DOHH2 (cell line): Measurements from ENCODE around the gene CSNK2B.

Experiments
- H3F3A ChIP-seq: fragments of 200-600 bp; sonication (generic), shearing (Covaris generic); 2 replicates; pipeline ENCODE4 v1.6.0; 2016; ENCODE audit warnings: antibody characterized with exemption, mild to moderate bottlenecking; ENCODE audit not compliant: control insufficient read depth, insufficient read depth
- H3K27ac ChIP-seq: fragments of 200-600 bp; sonication (generic); 2 replicates; pipeline ENCODE4 v1.5.1; 2014; ENCODE audit warnings: low read depth, mild to moderate bottlenecking, low read length, moderate library complexity
- H3K27me3 ChIP-seq: fragments of 200-600 bp; sonication (generic); 2 replicates; pipeline ENCODE4 v1.6.1; 2014; ENCODE audit warnings: mild to moderate bottlenecking, low read length, mixed read lengths; ENCODE audit not compliant: control insufficient read depth
- H3K36me3 ChIP-seq: fragments of 200-600 bp; sonication (generic); 2 replicates; pipeline ENCODE4 v1.6.1; 2014; ENCODE audit warnings: mild to moderate bottlenecking, low read length, moderate library complexity, mixed read lengths; ENCODE audit not compliant: control insufficient read depth
- H3K4me1 ChIP-seq: fragments of 200-600 bp; sonication (generic); 2 replicates; pipeline ENCODE4 v1.6.1; 2014; ENCODE audit warnings: mild to moderate bottlenecking, low read length, mixed read lengths; ENCODE audit not compliant: control insufficient read depth
- H3K4me2 ChIP-seq: fragments of 200-600 bp; sonication (generic); 2 replicates; pipeline ENCODE4 v1.6.0; 2014; ENCODE audit warnings: mild to moderate bottlenecking, low read length, moderate library complexity
- H3K4me3 ChIP-seq: fragments of 200-600 bp; sonication (generic); 2 replicates; pipeline ENCODE4 v1.5.1; 2014; ENCODE audit warnings: mild to moderate bottlenecking, low read length, mixed read lengths
- H3K79me2 ChIP-seq: fragments of 200-600 bp; sonication (generic); 2 replicates; pipeline ENCODE4 v1.6.1; 2014; ENCODE audit warnings: mild to moderate bottlenecking, low read length, mixed read lengths; ENCODE audit not compliant: control insufficient read depth
- H3K9me2 ChIP-seq: fragments of 200-600 bp; sonication (generic); replicated peaks from 2 replicates; pipeline ENCODE4 v1.6.1; 2014; ENCODE audit warnings: mild to moderate bottlenecking, low read length, mixed read lengths; ENCODE audit not compliant: control insufficient read depth
- H3K9me3 ChIP-seq: fragments of 200-600 bp; sonication (generic); 2 replicates; pipeline ENCODE4 v1.6.1; 2014; ENCODE audit warnings: antibody characterized with exemption, low read length, mixed read lengths; ENCODE audit not compliant: control insufficient read depth, insufficient read depth
- H4K20me1 ChIP-seq: fragments of 200-600 bp; sonication (generic); 2 replicates; pipeline ENCODE4 v1.6.0; 2014; ENCODE audit warnings: low read depth, mild to moderate bottlenecking, antibody characterized with exemption, low read length, moderate library complexity; ENCODE audit not compliant: control insufficient read depth, insufficient read depth
- EZH2phosphoT487 ChIP-seq: fragments of 200-600 bp; sonication (generic); IDR thresholded peaks from 2 replicates; pipeline ENCODE4 v1.6.1; 2017; ENCODE audit warnings: borderline replicate concordance, mild to moderate bottlenecking, antibody characterized with exemption, low read length, moderate library complexity, mixed read lengths
- TF ChIP-seq, protein P1 (sequence below): fragments of 200-600 bp; sonication (generic); IDR thresholded peaks from one replicate; pipeline ENCODE4 v1.5.1; 2014; ENCODE audit warnings: antibody characterized with exemption, mild to moderate bottlenecking, low read depth, low read length; ENCODE audit not compliant: poor library complexity, severe bottlenecking

Gene CSNK2B

DNA sequence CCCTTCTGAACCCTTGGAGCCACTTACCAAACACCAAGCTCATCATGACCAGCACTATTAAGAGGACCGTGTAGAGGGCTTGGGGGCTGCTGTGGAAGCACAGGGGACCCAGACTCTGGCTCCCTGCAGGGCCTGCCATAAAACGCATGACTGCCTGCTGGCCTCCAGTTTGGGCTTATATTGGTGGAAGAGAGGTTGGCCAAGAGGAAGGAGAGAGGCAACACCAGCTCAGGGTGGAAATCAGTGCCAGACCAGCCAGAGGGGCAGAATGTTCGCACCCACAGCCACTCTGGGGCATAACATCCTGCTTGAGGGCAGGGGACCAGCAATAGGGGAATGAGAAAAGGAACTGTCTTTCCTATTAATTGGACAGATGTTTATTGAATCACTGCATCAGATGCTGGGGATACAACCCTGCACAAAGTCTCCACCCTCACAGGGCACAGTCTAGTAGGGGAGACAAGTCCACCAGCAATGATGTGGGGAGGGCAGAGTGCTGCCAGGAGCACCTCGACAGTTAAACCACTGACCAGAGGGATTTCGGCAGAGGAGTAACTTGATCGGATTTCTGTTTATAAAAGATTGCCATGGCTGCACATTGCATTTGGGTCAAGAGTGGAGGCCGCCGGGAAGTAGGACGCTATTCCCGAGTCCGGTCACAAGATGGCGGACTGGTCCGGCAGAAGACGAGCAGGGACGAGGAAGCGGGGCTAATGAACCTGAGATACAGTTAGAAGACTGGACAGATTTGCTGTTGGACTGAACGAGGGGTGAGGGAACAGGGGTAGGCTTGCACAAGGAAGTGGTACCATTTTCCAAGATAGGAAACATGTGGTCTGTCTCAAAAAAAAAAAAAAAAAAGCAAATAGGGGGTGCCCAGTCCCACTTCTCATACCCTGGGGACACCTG, 14.6 kb downstream of the CSNK2B start, which contains the start of gene LY6G5C:
Gene LY6G5C (minus strand): TSS at position 842 of the 909 bp plus-strand sequence. CDS start 694 bp downstream, at position 148.
- H3K4me2 ChIP-seq, result peak within 1 kb of the TSS; percentile 77
- H3K4me3 ChIP-seq, result peak within 1 kb of the TSS; percentile 62
- H3K36me3 ChIP-seq, result no peaks in the 10 kb centered on the region
- no peaks in the 10 kb centered on the region for H4K20me1 ChIP-seq
- peaks cover 16% of the 10 kb centered on the region for H3K4me1 ChIP-seq
- H3K9me2 ChIP-seq, result no peaks in the 10 kb centered on the region
- H3K27me3 ChIP-seq, result peaks cover 26% of the 10 kb centered on the region
- no peaks in the 10 kb centered on the region for H3K9me3 ChIP-seq
- H3K79me2 ChIP-seq, result no peaks in the 10 kb centered on the region
- H3K27ac ChIP-seq, result no peak within 1 kb of the TSS
- peaks cover 5% of the 10 kb centered on the region; the same call in 1 of the 2 replicates for H3F3A ChIP-seq
- TF ChIP-seq, protein P1, sequence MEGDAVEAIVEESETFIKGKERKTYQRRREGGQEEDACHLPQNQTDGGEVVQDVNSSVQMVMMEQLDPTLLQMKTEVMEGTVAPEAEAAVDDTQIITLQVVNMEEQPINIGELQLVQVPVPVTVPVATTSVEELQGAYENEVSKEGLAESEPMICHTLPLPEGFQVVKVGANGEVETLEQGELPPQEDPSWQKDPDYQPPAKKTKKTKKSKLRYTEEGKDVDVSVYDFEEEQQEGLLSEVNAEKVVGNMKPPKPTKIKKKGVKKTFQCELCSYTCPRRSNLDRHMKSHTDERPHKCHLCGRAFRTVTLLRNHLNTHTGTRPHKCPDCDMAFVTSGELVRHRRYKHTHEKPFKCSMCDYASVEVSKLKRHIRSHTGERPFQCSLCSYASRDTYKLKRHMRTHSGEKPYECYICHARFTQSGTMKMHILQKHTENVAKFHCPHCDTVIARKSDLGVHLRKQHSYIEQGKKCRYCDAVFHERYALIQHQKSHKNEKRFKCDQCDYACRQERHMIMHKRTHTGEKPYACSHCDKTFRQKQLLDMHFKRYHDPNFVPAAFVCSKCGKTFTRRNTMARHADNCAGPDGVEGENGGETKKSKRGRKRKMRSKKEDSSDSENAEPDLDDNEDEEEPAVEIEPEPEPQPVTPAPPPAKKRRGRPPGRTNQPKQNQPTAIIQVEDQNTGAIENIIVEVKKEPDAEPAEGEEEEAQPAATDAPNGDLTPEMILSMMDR, result peak; percentile 61
- no peak for TF ChIP-seq EZH2phosphoT487

DNA sequence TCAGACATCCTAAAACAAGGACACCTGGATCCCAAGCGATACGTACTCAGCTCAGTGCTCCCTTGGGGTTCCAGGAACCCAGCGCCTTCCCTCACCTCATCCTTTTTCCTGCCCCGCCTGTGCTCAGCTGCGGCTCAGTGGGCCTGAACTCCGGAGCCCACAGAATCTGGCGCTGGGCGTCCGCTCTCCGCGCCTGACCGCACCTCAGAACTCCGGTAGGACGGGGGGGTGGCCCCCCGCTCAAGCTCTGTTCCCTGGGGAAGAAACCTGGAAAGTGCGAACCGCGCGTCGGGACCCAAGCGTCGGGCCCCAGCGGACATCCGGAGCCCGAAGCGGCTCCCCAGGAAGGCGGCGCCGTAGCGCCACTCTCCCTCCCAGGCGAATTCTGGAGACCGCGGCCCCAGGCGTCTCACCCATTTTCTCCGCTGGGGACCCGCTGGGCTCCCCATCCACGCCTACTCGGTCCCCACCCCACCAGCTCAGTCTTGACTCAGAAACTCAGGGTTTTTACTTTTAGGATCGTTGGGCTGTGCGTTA, 15.3 kb downstream of the CSNK2B start:
- peak overlapping the region; percentile 62 for H3K4me3 ChIP-seq
- peaks cover 26% of the 10 kb centered on the region for H3K27me3 ChIP-seq
- TF ChIP-seq, protein P1, result no peak
- TF ChIP-seq EZH2phosphoT487, result no peak
- H4K20me1 ChIP-seq, result no peaks in the 10 kb centered on the region
- no peaks in the 10 kb centered on the region for H3K36me3 ChIP-seq
- H3K4me1 ChIP-seq, result peaks cover 16% of the 10 kb centered on the region
- H3K27ac ChIP-seq, result no peak overlapping the region
- H3K4me2 ChIP-seq, result peak overlapping the region; percentile 77
- H3K9me3 ChIP-seq, result no peaks in the 10 kb centered on the region
- H3F3A ChIP-seq, result peaks cover 5% of the 10 kb centered on the region; the same call in 1 of the 2 replicates
- no peaks in the 10 kb centered on the region for H3K9me2 ChIP-seq
- H3K79me2 ChIP-seq, result no peaks in the 10 kb centered on the region

DNA sequence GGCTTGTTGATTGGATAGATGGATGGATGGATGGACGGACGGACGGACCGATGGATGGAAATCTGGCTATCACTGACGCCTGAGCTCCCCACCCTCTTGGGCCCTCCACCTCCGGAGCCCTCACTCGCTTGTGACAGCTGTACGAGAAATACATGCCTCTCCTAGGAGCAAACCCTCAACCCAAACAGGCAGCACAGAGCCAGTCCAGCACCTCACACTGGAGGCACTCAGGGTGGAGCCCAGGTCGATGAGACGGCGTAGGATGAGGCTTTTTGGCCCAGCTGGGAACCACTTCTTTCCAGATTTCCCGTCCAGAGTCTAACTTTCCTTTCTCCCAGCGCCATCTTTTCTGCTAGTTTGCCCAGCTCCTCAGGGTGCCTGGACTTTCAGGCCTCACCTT, 17.7 kb downstream of the CSNK2B start:
- no peak overlapping the region for H3K4me3 ChIP-seq
- no peaks in the 10 kb centered on the region for H3K9me2 ChIP-seq

More for the DNA sequence above, 17.7 kb downstream of the CSNK2B start:
- TF ChIP-seq EZH2phosphoT487, result no peak
- TF ChIP-seq, protein P1, result no peak
- H3K79me2 ChIP-seq, result no peaks in the 10 kb centered on the region
- peaks cover 2% of the 10 kb centered on the region; the same call in 1 of the 2 replicates for H3F3A ChIP-seq
- no peak overlapping the region for H3K27ac ChIP-seq
- no peaks in the 10 kb centered on the region for H3K9me3 ChIP-seq
- peaks cover 16% of the 10 kb centered on the region for H3K4me1 ChIP-seq
- H3K4me2 ChIP-seq, result no peak overlapping the region
- peaks cover 13% of the 10 kb centered on the region for H3K27me3 ChIP-seq
- peaks cover 18% of the 10 kb centered on the region for H3K36me3 ChIP-seq
- no peaks in the 10 kb centered on the region for H4K20me1 ChIP-seq
